GM19351 (cell line): ENCODE results near the gene SF3B5.
"Not testable (repeated sequence)": the region's sequence is repeated elsewhere in the genome, so short reads cannot be mapped to it uniquely, and the experiment has no call there.

Experiments used
- ATAC-seq: cut with Tn5 transposase; IDR thresholded peaks from one replicate; pipeline ENCODE4 v1.9.1; 2021; ENCODE audit warnings: mild to moderate bottlenecking, moderate library complexity; ENCODE audit not compliant: unreplicated experiment

Gene SF3B5

GRCh38 chr6:144064402-144065212, 30.8 kb downstream of the SF3B5 start:
- ATAC-seq: peak; percentile 19

GRCh38 chr6:144063744-144064401, 31.5 kb downstream of the SF3B5 start:
- peak; percentile 77 for ATAC-seq

GRCh38 chr6:144063246-144063743, 32.1 kb downstream of the SF3B5 start:
- peak; percentile 4 for ATAC-seq

- ATAC-seq: no peak
These were observed 32.6 kb downstream of the SF3B5 start for GRCh38 chr6:144062786-144063185.

- ATAC-seq: no peak
These were observed 36.2 kb downstream of the SF3B5 start for GRCh38 chr6:144059139-144059538.

GRCh38 chr6:144055121-144055931, 40.0 kb downstream of the SF3B5 start:
- peak; percentile 85 for ATAC-seq

- ATAC-seq: no peak
These were observed 41.8 kb downstream of the SF3B5 start for GRCh38 chr6:144053601-144054000.

GRCh38 chr6:144052488-144052887, 42.9 kb downstream of the SF3B5 start:
- no peak for ATAC-seq

- no peak for ATAC-seq
These were observed 46.0 kb downstream of the SF3B5 start for GRCh38 chr6:144049386-144049785.

GRCh38 chr6:144047688-144048087, 47.7 kb downstream of the SF3B5 start:
- ATAC-seq: no peak

GRCh38 chr6:144046672-144047071, 48.7 kb downstream of the SF3B5 start:
- ATAC-seq: not testable (repeated sequence)

- ATAC-seq: not testable (repeated sequence)
These were observed 50.4 kb downstream of the SF3B5 start for GRCh38 chr6:144044989-144045388.
